Measurements from ENCODE around the gene TMC6.

The TMC6 gene

GRCh38 chr17:78124081-78124835 lies 4.3 kb downstream of the TMC6 start:
- TF ChIP-seq EZH2phosphoT487 (IDR thresholded peaks at IDR 0.05; ENCODE audit: borderline replicate concordance) (no peak), CTCF (conservative IDR thresholded peaks at IDR 0.05; ENCODE audit: low read length) (no peak)
- H2AFZ ChIP-seq (ENCODE audit: low read length), result no peak overlapping the region
- peaks cover 88% of the 10 kb centered on the region for H3K79me2 ChIP-seq (ENCODE audit: insufficient read depth, low read length)
- H3K9me3 ChIP-seq (ENCODE audit: insufficient read depth, low read depth, low read length), result no peaks in the 10 kb centered on the region
- H4K20me1 ChIP-seq (ENCODE audit: insufficient read depth, low read length, poor library complexity, severe bottlenecking), result peaks cover 35% of the 10 kb centered on the region
- H3K9ac ChIP-seq (ENCODE audit: low read depth, low read length, poor library complexity, severe bottlenecking), result no peak overlapping the region
- H3K27me3 ChIP-seq (ENCODE audit: insufficient read depth, low read length, poor library complexity, severe bottlenecking), result no peaks in the 10 kb centered on the region
- H3K4me2 ChIP-seq (ENCODE audit: low read depth, low read length, poor library complexity, severe bottlenecking), result peak overlapping the region; percentile 81
- H3K4me1 ChIP-seq (ENCODE audit: insufficient read depth, low read length, poor library complexity, severe bottlenecking), result peaks cover 58% of the 10 kb centered on the region
- H3K4me3 ChIP-seq (ENCODE audit: low read length, poor library complexity, severe bottlenecking), result no peak overlapping the region
- H3K9me2 ChIP-seq (replicated peaks; ENCODE audit: low read depth, low read length), result no peaks in the 10 kb centered on the region
- peaks cover 19% of the 10 kb centered on the region; the same call in 1 of the 2 replicates for H3K36me3 ChIP-seq (ENCODE audit: insufficient read depth, low read length)
- peaks cover 4% of the 10 kb centered on the region; the same call in 1 of the 2 replicates for H3F3A ChIP-seq (ENCODE audit: low read depth)

GRCh38 chr17:78123258-78123929 lies 5.2 kb downstream of the TMC6 start:
- H3K9ac ChIP-seq (ENCODE audit: low read depth, low read length, poor library complexity, severe bottlenecking), result no peak overlapping the region
- no peak for TF ChIP-seq EZH2phosphoT487 (IDR thresholded peaks at IDR 0.05; ENCODE audit: borderline replicate concordance)
- TF ChIP-seq CTCF (conservative IDR thresholded peaks at IDR 0.05; ENCODE audit: low read length), result no peak
- H3K79me2 ChIP-seq (ENCODE audit: insufficient read depth, low read length), result peaks cover 82% of the 10 kb centered on the region
- no peaks in the 10 kb centered on the region for H3K9me3 ChIP-seq (ENCODE audit: insufficient read depth, low read depth, low read length)
- no peak overlapping the region for H2AFZ ChIP-seq (ENCODE audit: low read length)
- H3F3A ChIP-seq (ENCODE audit: low read depth), result no peaks in the 10 kb centered on the region
- H4K20me1 ChIP-seq (ENCODE audit: insufficient read depth, low read length, poor library complexity, severe bottlenecking), result peaks cover 35% of the 10 kb centered on the region
- H3K4me1 ChIP-seq (ENCODE audit: insufficient read depth, low read length, poor library complexity, severe bottlenecking), result peaks cover 52% of the 10 kb centered on the region
- H3K36me3 ChIP-seq (ENCODE audit: insufficient read depth, low read length), result peaks cover 19% of the 10 kb centered on the region; the same call in 1 of the 2 replicates
- no peaks in the 10 kb centered on the region for H3K9me2 ChIP-seq (replicated peaks; ENCODE audit: low read depth, low read length)
- no peak overlapping the region for H3K4me3 ChIP-seq (ENCODE audit: low read length, poor library complexity, severe bottlenecking)
- H3K4me2 ChIP-seq (ENCODE audit: low read depth, low read length, poor library complexity, severe bottlenecking), result peak overlapping the region; percentile 77
- no peaks in the 10 kb centered on the region for H3K27me3 ChIP-seq (ENCODE audit: insufficient read depth, low read length, poor library complexity, severe bottlenecking)

DNA sequence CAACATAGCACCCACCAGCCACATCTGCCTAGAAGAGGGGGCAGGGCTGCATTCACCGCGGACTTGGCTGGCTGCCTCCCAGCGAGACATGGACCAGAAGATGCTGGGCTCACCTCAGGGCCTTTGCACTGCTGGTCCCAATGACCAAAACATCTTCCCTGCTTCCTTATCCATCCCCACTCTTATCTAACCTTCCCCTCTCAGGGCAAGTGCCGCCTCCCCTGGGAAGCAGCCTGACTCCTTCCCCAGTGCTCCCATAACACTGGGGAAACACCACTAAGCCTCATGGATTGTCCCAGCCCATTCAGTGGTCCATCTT lies 5.7 kb downstream of the TMC6 start:
- peak overlapping the region; percentile 77 for H3K4me2 ChIP-seq (ENCODE audit: low read depth, low read length, poor library complexity, severe bottlenecking)
- H3K9me2 ChIP-seq (replicated peaks; ENCODE audit: low read depth, low read length), result no peaks in the 10 kb centered on the region
- H3K36me3 ChIP-seq (ENCODE audit: insufficient read depth, low read length), result peaks cover 19% of the 10 kb centered on the region; the same call in 1 of the 2 replicates
- H3K4me1 ChIP-seq (ENCODE audit: insufficient read depth, low read length, poor library complexity, severe bottlenecking), result peaks cover 49% of the 10 kb centered on the region
- peaks cover 35% of the 10 kb centered on the region for H4K20me1 ChIP-seq (ENCODE audit: insufficient read depth, low read length, poor library complexity, severe bottlenecking)
- H3K9ac ChIP-seq (ENCODE audit: low read depth, low read length, poor library complexity, severe bottlenecking), result no peak overlapping the region
- no peaks in the 10 kb centered on the region for H3K27me3 ChIP-seq (ENCODE audit: insufficient read depth, low read length, poor library complexity, severe bottlenecking)
- TF ChIP-seq CTCF (conservative IDR thresholded peaks at IDR 0.05; ENCODE audit: low read length) (no peak), EZH2phosphoT487 (IDR thresholded peaks at IDR 0.05; ENCODE audit: borderline replicate concordance) (no peak)
- H3K4me3 ChIP-seq (ENCODE audit: low read length, poor library complexity, severe bottlenecking), result no peak overlapping the region
- peaks cover 77% of the 10 kb centered on the region for H3K79me2 ChIP-seq (ENCODE audit: insufficient read depth, low read length)
- H3F3A ChIP-seq (ENCODE audit: low read depth), result no peaks in the 10 kb centered on the region
- no peak overlapping the region for H2AFZ ChIP-seq (ENCODE audit: low read length)
- no peaks in the 10 kb centered on the region for H3K9me3 ChIP-seq (ENCODE audit: insufficient read depth, low read depth, low read length)

All from Loucy (cell line).